ENCODE measurements around the gene FNTB.

The FNTB gene

DNA sequence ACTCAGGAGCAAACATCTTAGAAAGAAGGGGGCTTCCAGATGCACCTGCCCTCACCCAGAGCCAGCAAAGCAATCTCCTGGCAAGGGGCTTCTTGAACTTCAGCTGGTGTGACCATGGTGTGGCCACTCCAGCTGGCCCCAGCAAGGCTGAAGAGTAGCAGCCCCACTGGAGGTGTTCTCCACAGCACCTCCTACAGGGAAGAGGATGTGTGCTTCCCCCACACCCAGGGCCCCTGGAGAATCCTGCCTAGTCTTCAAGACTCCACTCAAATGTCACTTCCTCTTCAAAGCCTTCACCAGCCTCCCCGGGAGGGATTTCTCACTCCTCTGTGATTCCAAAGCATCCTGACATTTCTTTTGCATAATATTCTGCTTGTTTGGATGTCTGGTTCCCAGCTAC, 23.1 kb upstream of the FNTB start:
- H3K27ac ChIP-seq = no peak overlapping the region
- TF ChIP-seq, protein P1, sequence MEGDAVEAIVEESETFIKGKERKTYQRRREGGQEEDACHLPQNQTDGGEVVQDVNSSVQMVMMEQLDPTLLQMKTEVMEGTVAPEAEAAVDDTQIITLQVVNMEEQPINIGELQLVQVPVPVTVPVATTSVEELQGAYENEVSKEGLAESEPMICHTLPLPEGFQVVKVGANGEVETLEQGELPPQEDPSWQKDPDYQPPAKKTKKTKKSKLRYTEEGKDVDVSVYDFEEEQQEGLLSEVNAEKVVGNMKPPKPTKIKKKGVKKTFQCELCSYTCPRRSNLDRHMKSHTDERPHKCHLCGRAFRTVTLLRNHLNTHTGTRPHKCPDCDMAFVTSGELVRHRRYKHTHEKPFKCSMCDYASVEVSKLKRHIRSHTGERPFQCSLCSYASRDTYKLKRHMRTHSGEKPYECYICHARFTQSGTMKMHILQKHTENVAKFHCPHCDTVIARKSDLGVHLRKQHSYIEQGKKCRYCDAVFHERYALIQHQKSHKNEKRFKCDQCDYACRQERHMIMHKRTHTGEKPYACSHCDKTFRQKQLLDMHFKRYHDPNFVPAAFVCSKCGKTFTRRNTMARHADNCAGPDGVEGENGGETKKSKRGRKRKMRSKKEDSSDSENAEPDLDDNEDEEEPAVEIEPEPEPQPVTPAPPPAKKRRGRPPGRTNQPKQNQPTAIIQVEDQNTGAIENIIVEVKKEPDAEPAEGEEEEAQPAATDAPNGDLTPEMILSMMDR (conservative IDR thresholded peaks at IDR 0.05) = no peak

DNA sequence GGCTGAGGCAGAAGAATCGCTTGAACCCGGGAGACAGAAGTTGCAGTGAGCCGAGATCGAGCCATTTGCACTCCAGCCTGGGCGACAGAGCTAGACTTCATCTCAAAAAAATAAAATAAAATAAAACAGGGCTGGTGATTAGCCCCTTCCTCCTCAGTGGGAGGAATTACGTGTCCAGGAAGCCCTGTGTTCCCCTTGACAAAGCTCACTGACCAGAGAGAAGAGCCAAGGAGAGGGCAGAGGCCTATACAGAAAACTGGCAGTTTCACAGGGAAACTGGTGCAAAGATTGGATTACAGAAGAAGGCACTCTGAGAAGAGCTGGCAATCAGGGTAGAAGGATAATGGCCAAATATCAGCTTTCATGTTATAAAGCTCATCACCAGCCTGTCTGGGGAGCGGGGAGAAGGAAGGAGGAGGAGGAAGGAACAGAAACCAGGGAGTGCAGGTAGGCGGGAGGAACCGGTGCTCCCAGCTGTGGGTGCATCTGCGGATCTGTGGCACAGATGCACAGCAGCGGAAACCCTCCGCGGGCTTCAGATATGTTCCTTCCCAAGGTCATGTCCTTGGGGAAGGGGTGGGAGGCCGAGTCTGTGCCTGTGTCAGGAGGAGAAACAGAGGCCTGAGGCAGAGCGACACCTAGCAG, 21.2 kb upstream of the FNTB start:
- TF ChIP-seq, protein P1 (conservative IDR thresholded peaks at IDR 0.05) = no peak
- H3K27ac ChIP-seq = peak overlapping the region; percentile 67; the same call in 1 of the 2 replicates

DNA sequence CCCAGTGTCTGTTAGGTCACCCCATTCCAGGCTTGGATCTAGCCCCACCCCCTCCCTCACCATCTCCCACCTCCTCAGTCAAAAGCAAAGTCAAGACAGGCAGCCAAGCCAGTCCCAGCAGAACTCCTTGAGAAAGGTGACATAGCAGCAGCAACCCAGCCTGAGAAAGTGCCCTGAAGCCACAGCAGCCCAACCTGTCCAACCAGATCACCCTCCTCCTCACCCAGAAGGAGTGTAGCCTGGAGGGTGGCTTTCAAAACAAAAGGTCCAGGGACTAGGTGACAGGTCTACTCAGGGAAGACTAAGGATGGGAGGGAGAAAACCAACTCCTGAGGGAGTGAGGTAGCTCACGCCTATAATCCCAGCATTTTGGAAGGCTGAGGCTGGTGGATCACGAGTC, 19.7 kb upstream of the FNTB start:
- H3K27ac ChIP-seq = peak overlapping the region; percentile 67
- TF ChIP-seq, protein P1 (conservative IDR thresholded peaks at IDR 0.05) = no peak

DNA sequence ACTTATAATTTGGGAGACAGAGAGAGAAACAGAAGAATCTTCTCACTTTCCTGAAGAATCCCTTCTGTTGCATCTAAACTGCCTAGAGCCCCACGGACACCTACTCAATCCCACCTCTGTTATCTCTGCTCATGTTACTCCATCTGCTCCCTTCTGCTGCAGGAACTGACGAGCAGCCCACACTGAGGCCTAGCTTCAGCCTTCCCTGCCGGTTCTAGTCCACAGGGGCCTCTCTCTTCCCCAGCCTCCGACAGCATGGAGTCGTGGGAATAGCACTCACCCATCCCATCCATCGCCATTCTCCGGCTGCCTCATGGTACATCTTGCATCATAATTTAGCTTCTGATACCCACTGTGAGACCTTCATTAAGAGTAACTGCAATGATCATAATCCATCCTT, 18.5 kb upstream of the FNTB start:
- no peak overlapping the region for H3K27ac ChIP-seq
- TF ChIP-seq, protein P1 (conservative IDR thresholded peaks at IDR 0.05) = no peak

DNA sequence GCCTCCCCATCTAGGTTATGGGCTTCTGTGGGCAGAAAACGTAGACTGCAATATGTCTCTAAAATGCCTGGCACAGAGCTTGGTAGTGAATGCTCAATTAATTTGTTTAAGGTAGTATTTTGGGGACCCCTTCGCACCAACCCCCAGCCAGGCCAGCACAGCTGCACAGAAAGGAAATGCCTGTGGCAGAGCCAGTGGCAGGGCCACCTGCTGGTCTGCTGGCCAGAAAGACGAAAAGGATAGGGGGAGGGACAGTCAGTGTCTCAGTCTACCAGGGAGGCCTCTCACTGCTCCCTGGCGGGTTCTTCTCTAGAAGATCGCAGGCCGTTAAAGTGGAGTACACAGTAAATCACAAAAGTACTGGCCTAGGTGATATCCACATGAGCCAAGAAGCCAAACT, 18.0 kb upstream of the FNTB start:
- TF ChIP-seq, protein P1 (conservative IDR thresholded peaks at IDR 0.05) = no peak
- no peak overlapping the region for H3K27ac ChIP-seq

DNA sequence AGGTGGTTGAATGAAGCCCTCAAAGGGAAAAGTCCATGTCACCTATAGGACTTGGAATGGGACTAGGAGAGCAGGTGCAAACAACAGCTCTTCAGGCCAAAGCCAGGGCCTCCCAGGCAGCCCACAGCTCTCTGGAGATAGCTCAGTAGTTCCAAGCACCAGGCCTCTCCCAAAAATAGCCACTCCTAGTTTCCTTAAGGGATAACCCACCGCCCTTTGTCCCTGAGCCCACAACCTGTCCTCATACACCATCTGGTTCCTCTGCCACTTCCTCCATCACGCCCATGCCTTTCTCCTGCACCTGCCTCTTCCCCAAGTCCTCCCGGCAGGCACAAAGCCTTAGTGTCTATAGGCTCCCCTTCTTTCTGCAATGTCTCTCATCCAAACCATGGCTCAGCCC, 16.7 kb upstream of the FNTB start:
- no peak overlapping the region for H3K27ac ChIP-seq
- TF ChIP-seq, protein P1 (conservative IDR thresholded peaks at IDR 0.05) = no peak

DNA sequence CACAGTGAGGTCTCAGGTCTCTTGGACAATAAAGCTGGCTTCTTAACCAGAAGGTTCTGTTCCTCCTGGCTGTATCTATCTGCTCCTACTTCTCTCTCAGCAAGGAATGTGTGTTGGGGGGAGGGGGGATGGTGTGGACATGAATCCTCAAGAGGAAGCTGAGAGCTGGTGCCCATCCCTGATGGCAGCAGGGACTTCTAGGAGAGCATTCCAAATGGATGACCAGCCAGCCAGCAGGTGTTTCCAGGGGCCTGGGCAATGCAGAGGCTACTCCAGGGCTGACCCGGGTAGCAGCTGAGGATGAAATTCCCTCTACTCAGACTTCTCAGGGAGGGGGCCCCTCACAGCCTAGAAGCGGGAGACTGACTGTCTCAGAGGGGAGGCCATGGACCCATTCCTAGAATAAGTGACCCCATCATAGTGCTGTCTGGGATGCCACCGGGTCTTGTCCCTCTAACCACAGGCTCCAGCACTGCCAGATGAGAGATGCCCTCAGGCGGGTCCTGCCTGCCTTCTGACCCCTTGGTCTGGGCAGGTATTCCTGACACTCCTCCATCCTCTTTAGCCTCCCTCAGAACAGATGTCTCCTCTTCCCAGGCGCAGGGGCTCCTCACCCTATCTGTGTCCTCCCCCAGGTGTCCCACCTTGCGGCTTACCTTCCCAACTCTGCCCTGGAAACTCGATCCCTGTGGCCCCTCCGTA, 15.8 kb upstream of the FNTB start:
- TF ChIP-seq, protein P1 (conservative IDR thresholded peaks at IDR 0.05) = no peak
- no peak overlapping the region; the same call in 1 of the 2 replicates for H3K27ac ChIP-seq
